Activated CD4-positive, CD25-positive, alpha-beta regulatory T cell (primary cell): ENCODE data around the gene DTX3.
"Not testable (repeated sequence)": the region's sequence is repeated elsewhere in the genome, so short reads cannot be mapped to it uniquely, and the experiment has no call there.

Source experiments
- DNase-seq, 4 experiments: peaks; one replicate each; lab custom pipeline; 2025; lab: John Stamatoyannopoulos, UW

The DTX3 gene, protein sequence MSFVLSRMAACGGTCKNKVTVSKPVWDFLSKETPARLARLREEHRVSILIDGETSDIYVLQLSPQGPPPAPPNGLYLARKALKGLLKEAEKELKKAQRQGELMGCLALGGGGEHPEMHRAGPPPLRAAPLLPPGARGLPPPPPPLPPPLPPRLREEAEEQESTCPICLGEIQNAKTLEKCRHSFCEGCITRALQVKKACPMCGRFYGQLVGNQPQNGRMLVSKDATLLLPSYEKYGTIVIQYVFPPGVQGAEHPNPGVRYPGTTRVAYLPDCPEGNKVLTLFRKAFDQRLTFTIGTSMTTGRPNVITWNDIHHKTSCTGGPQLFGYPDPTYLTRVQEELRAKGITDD

DNA sequence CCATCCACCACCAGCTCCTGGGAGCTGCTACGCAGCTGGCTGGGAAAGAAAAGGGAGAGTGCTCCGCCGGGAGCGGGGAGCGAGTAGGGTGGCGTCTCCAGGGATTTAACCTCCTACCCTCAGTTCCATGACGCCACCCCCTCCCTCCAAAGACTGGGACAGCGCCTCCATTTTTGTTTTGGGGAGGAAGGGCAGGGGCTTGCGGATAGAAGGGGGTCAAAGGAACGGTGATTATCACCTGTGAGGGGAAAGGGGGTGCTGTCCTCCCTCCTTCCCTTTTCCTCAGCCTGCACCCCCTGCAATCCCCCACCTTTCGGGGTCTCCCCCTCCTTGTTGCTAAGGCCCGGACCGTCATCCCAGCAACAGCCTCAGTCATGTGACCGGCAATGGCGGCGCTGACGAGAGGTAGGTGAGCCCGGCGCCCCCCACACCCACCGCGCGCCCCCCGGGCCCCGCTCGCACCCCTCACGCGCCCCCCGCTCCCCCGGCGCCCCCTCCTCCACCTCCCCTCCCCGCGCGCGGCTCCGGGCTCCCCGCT is at the start of gene DTX3:
Gene DTX3 (plus strand): TSS at position 371 of the 538 bp plus-strand sequence. CDS start 1,694 bp downstream, outside the sequence.
- no peak for DNase-seq

DNA sequence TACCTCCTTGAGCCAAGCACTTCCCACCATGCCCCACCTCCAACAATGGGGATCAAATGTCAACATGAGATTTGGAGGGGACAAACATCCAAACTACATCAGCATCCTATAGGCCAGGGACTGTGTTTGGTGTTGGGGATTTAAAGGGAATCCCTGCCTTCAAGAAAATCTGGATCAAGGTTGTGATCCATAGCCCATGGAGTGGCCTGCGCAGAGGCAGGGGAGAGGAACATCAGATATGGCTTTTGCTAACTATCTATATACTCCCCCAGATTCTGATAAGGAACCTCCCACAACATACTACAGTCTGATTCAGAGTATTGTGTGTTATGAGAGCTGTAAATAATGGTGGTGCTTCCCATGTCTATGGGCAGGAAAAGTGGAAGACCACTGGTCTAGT is 49.7 kb upstream of the DTX3 start:
- DNase-seq = no peak

DNA sequence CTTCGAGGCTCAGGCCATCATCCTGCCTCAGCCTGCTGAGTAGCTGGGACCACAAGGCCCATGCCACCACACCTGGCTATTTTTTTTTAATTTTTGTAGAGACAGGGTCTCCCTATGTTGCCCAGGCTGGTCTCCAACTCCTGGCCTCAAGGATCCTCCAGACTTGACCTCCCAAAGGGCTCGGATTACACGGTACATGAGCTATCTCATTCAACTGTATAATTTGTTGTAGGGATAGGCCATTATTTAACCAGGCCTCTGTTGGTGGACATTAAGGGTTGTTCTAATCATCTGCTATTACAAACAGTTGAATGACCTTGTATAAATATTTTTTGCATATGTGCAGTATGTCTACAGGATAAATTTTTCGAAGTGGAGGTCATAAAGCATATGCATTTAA is 45.8 kb upstream of the DTX3 start:
- no peak for DNase-seq

DNA sequence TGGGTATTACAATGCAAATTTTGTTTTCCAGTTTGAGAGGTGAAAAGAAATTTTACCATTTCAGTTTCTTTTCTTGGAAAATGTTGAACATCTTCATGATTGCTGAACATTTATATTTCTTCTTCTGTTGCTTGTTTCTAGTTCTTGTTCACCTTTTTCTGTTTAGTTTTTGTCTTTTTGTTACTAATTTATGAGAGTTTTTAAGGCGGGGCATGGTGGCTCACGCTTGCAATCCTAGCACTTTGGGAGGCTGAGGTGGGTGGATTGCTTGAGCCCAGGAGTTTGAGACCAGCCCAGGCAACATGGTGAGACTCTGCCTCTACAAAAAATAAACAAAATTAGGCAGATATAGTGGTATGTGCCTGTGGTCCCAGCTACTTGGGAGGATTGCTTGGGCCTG is 44.1 kb upstream of the DTX3 start:
- DNase-seq = no peak

DNA sequence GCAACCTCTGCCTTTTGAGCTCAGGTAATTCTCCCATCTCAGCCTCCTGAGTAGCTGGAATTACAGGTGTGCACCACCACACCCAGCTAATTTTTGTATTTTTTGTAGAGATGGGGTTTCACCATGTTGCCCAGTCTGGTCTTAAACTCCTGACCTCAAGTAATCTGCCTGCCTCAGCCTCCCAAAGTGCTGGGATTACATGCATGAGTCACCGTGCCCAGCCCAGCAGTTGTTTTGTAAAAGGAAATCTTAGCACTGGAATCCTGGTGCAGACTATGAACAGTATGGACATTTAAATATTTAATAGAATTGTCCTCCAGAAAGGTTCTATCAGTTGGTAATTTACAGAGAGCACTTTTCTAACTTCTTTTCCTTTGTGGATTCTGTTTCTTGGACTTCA is 43.5 kb upstream of the DTX3 start:
- DNase-seq = not testable (repeated sequence)

DNA sequence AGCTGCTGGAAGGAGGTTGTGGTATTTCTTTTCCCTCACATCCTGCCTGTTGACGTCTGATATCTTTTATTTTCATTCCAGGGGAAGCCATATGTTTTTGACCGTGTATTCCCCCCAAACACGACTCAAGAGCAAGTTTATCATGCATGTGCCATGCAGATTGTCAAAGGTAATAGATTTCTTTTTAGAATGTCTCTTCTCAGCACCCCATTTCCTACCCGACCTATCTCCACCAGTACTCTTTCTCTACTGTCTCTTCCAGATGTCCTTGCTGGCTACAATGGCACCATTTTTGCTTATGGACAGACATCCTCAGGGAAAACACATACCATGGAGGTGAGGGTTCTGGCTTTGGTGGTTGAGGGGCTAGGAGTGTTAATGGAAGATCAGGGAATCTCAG is 41.3 kb upstream of the DTX3 start:
- DNase-seq = no peak

DNA sequence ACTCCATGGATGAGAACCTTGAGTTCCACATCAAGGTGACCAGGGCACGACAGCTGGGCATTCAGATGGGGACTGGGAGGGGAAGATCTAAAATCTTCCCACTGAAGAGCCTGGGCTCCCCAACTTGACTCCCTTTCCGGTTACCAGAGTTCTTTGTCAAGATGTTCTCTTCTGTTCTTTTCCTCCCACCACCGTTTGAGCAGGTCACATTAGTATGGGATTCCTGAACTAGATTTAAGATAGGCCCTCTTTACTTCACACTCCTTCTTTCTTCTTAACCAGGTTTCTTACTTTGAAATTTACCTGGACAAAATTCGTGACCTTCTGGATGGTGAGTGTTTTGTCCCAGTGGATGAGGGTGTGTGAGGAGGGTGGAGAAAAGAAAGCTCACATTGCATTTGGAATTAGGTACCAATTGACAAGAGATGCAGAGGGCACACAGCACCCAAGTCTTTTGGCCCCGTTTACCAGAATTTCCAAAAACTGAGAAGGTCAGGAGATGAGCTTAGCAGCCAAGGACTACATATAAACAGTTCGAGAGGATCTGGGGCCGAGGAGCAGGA is 40.4 kb upstream of the DTX3 start:
- no peak for DNase-seq

DNA sequence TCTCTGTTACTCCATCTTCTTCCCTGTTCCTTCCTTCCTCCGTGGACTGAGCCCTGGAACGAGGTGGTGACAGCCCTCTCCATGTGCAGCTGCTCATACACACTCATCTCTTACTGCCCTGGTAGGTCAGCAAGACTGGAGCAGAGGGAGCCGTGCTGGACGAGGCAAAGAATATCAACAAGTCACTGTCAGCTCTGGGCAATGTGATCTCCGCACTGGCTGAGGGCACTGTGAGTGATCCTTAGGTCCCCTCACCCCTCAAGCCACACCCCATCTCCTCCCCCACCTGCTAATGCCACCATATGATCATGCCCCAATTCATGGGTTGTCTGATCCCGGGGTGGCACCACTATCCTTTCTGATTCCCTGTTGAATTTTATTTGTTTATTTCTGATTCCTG is 35.8 kb upstream of the DTX3 start:
- no peak for DNase-seq

DNA sequence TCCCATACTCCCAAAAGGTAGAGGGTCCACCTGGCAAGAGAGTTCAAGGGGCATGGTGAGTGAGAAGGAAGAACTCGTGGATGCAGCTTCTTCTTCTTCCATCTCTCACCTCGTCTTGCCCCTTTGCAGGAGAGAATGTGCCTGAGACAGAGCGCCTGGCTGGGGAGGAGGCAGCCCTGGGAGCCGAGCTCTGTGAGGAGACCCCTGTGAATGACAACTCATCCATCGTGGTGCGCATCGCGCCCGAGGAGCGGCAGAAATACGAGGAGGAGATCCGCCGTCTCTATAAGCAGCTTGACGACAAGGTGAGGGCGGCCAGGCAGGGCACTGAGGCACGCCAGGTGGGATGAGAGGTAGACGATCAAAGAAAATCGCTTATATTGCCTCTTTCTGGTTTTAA is 34.8 kb upstream of the DTX3 start:
- DNase-seq = no peak

DNA sequence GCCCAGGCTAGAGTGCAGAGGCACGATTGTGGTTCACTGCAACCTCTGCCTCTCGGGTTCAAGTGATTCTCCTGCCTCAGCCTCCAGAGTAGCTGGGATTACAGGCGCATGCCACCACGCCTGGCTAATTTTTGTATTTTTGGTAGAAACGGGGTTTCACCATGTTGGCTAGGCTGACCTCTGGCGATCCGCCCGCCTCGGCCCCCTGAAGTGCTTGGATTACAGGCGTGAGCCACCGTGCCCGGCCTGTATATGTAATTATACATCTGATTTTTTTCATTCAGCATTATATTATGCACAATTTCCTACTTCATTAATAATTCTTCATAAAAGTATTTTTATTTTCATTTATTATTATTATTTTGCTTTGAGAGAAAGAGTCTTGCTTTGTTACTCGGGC is 34.2 kb upstream of the DTX3 start:
- DNase-seq = not testable (repeated sequence)

DNA sequence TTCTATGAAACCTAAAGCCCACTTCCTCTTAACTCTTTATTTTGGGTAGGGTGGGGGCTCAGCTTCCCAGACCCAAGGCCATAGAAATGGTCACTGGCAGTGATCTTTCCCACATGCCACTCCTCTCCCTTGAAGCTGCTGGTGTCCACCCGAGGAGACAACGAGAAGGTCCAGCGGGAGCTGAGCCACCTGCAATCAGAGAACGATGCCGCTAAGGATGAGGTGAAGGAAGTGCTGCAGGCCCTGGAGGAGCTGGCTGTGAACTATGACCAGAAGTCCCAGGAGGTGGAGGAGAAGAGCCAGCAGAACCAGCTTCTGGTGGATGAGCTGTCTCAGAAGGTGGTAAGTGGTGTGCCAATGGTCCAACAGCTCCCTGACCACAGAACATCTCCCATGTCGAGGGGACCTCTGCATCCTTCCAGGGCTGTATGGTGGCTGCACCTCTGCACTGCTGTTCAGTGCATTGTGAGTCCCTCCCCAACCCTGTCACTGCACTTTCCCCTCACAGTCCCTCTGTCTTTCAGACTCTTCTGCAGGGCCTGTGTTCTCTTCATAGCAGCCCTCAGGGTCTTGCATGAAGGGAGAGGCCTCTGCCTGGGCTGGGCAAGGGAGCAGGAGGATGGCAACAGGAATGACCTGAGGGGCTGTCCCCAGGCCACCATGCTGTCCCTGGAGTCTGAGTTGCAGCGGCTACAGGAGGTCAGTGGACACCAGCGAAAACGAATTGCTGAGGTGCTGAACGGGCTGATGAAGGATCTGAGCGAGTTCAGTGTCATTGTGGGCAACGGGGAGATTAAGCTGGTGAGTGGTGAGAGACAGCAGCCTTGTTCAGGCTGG is 32.5 kb upstream of the DTX3 start:
- DNase-seq = no peak

DNA sequence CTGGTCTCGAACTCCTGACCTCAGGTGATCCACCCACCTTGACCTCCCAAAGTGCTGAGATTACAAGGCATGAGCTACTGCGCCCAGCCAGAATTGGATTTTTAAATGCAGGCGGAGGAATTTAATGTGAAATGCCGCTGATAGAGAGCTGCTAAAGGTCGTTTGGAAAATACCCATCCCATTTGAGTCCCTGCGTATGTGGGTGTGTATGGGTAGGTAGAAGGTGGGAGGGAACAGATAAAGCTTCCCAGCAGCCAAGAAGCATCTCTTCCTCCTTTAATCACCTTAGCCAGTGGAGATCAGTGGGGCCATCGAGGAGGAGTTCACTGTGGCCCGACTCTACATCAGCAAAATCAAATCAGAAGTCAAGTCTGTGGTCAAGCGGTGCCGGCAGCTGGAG is 29.8 kb upstream of the DTX3 start:
- no peak for DNase-seq

DNA sequence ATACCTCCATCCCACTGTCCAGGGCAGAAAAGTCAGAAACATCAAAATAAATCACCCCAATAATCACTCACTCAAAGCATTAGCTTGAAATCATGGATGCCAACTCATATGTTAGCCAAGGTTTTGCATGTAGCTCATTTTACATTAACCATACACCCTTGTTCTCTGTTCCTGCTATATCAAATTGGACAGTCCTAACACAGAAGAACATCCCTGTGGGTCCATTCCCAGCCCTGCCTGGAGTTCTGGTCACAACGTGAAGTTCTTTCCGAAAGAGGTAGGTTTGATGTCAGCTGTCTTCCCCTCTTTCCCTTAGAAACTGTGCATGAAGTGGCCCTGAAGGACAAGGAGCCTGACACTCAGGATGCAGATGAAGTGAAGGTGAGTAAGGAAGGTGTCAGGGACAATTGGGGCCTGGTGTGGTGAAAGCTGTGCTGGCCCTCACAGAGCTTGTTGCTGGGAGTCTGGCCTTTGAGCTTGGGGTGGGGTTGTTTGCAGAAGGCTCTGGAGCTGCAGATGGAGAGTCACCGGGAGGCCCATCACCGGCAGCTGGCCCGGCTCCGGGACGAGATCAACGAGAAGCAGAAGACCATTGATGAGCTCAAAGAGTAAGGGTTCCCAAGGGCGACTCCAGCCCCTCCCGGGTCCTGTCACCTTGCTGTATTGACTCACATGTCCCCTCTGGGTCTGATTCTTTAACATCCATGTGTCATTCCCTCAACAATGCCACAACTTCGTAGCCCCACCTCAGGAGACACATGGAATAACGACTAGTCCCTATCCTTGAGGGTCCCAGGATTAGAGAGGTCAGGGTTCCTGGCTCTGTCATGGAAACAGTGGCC is 28.6 kb upstream of the DTX3 start:
- DNase-seq = no peak

DNA sequence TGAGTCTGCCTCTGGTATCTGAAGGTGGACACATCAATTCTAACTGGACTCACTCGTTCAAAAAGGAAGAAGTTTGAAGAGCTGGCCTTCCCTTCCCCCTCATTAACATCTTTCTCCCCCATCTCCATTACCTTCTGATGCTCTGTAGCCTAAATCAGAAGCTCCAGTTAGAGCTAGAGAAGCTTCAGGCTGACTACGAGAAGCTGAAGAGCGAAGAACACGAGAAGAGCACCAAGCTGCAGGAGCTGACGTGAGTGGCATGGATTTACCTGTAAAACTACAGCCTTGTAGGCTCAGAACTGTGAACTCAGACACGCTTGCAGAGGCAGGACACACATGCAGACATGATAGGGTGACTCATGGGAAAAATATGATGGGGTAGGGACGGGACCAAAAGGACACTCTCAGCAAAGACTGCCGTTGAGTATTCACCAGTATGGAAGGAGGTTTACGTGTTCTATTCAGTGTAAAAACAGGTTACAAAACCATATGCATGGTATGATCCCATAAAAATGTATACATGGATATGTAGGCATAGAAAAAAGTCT is 27.9 kb upstream of the DTX3 start:
- no peak for DNase-seq

DNA sequence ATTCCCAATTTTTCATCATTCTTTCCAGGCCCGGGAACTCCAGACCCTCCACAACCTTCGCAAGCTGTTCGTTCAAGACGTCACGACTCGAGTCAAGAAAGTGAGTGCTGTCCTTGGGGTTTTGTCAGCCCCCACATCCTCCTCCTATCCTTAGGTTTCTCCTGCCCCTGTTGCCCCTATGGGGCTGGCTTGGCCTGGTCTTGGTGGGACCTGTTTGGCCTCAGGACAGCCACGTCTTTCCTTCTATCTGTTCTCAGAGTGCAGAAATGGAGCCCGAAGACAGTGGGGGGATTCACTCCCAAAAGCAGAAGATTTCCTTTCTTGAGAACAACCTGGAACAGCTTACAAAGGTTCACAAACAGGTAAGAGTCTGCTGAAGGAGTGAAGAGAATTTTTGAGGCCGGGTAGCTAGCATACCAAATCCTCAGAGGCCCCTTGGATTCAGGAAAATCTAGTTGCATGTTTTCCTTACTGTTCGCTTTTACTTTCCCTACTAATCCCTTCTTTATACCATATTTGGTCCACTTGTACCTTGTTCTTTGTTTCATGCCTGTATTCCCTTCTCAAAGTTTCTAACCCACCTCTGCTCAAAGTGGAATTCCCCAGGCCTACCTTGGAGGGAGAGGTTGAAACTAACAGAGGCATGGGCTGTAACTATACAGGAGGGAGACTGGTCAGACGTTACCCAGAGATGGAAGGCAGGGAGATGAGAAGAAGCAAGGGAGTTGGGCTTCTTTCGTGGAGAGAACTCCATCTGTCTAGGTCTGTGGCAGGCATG is 26.5 kb upstream of the DTX3 start:
- DNase-seq = no peak

DNA sequence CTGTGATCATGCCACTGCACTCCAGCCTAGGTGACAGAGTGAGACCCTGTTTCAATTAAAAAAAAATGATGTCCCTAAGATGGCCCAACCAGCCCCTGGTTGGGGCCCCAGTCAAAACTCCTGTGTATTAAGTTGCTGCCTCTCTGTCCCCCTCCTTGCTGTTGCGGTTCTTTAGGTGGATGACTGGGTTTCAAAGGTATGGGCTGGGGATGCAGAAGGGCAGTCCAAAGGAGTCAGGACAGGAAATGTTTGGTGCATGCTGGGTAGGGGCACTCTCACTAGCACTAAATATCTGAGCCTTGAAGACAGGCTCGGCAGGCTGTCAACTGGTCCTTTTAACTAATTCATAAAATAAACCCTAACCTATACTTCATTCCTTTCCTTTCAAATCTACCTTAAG is 25.6 kb upstream of the DTX3 start:
- DNase-seq = no peak

DNA sequence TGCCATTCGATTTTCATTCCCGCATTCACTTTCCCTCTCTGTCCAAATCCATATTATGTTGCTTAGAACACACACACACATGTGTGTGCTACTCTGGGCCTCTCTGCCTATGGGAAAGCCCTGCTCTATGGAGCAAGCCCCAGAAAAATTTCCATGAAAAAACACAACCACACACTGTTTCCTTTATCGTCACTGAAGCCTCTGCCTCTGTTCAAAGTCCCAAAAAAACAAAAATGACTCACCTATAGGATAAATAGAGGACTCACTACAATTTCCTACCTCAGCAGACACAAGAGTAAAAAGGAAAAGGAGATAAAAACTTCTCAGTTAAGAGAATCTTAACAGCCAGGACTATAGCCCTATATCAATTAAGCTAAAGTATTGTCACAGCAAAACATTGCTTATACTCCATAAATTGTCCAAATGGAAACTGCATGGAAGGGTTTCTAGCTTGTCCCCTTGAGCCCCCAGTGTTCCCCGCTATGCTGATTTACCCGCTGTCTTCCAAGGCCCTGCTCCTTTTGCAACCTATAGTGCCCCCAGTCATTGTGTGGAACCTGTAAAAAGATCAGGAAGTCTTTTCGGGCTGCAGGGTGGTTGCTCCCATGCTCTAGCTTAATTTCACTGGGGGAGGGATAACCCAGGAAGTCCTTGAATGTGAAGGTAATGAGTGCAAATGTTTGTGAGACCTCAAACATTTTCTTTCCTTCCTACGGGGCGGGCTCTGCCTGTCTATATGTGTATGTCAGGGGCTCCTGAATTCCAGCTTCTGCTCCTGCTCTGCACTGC is 24.8 kb upstream of the DTX3 start:
- no peak for DNase-seq

DNA sequence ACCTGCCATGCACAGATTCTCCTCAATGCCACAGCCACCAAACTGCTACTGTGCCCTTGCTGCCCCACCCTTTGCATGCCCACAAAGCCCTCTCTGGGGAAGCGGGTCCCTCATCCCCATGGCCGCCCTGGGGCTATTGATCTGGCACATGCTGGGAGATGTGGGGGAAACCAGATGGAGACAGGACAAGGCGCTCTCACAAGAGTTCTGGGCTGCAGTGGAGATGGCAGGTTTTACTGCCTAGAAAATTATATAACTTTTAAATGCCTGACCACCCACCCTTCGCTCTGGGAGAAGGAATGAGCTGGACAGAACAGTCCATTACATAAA is 24.2 kb upstream of the DTX3 start:
- no peak for DNase-seq

DNA sequence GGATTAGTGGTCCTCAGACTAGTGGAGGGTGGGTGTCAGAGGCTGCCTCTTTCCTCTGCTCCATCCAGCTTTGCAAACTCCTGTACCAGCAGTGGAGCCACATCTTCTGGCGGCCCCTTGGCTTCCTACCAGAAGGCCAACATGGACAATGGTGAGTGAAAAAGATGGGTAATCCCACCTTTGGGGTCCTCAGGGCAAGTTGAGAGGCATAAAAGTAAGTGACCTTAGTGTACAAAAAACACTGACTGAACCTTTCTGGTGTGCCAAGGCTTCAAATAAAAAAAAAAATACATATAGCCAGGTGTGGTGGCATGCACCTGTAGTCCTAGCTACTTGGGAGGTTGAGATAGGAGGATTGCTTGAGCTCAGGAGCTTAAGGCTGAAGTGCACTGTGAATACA is 22.8 kb upstream of the DTX3 start:
- DNase-seq = no peak

DNA sequence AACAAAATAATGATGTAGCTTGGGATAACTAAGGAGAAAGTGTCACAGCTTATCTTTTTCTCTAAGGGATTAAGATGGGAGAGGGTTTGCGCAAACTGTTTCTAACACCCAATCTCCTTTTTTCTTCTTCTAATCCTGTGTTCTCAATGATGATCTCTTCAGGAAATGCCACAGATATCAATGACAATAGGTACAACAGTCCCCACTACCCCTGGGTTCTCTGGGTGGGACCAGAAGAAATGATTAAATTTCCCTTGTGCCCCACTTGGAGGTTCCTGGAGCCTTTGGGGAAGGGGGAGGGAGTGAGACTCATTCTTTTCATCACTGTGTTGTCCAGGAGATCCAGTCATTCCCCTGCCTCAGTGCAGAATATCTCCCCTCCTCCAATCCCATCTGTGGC is 22.2 kb upstream of the DTX3 start:
- no peak for DNase-seq
